Posterior vena cava (tissue), 2 donors: ENCODE results near the gene NLRP6. TPM values are rescaled to one million over a fixed set of nuclear protein-coding genes. Genes with fewer than 3 reads are reported as not detected.
A peak's percentile ranks its signal among the peaks of the same experiment; 100 is the strongest.
"Not testable (repeated sequence)": the region's sequence is repeated elsewhere in the genome, so short reads cannot be mapped to it uniquely, and the experiment has no call there.

Experiments
- DNase-seq: peaks from one replicate; pipeline ENCODE4 v3.0.0-alpha.2; 2020; ENCODE audit warnings: low spot score
- intact Hi-C, 2 donors: fragments of 100-400 bp; cut with DNase I; formaldehyde crosslinking; loops; one replicate each; pipeline versions ENCODE4 v1.14.1 to v1.14.2; 2022 to 2023
- total RNA-seq, 2 donors: library from RNA; stranded (reverse); fragmentation: NEBNext Ultra II Directional; extraction: Animal tissue kit (Norgen Biotek cat#: 25700); gene quantifications; one replicate each; pipeline ENCODE4 v1.2.1, GENCODE V29; 2021
- donor health status: DM: yes; HTN: yes; CAD: no.
- donor health status: DM: yes; HTN: yes; CAD: no.

Gene NLRP6
- total RNA-seq, 2 donors from 2014 or later, result 0.38 to 0.42 TPM

DNA sequence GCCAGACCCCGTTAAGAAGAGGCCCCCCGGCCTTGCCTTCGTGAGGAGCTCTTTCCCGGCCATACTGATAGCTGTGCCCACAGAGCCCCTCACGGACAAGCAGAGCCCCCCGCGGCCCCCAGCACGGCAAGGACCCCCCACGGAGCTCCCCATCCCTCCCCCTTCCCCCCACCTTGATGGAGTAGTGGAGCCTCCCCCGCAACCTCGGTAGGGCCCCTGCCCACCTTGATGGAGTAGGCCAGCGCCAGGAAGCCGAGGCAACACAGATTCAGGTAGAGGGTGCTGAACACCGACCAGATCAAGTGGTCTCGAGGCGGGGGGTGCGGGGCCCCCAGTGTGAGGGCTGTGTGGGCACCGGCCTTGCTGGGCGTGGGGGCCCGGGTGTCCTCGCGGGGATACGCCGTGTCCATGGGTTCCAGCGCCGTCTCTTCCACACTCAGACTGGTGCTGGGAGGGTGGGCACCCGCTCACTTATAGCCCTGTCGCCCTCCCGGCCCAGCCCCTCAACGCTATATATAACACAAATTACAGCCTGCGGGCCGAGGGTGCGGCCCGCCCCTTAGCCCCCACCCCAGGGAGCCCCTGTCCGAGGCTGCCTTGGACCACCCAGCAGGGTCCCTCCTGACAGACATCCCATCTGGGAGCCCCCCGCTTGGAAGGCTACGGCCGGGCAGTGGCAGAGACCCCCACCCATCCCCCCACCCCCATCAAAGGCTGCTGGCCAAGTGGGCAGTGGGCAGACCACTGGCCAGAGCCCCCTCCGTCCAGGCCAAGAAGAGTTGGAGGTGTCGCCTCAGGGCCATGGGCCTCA is 21.1 kb downstream of the NLRP6 start, which contains the start of gene IFITM5:
IFITM5 (minus strand) TSS at position 446 of the 811 bp plus-strand sequence; CDS start at position 410, 36 bp downstream.
- peak; percentile 75 for DNase-seq
- intact Hi-C loops, result loop anchor here in 1 of 2 donors (5.0 kb wide), 1 partner anchor 203 kb away; no protein-coding TSS in a partner anchor

DNA sequence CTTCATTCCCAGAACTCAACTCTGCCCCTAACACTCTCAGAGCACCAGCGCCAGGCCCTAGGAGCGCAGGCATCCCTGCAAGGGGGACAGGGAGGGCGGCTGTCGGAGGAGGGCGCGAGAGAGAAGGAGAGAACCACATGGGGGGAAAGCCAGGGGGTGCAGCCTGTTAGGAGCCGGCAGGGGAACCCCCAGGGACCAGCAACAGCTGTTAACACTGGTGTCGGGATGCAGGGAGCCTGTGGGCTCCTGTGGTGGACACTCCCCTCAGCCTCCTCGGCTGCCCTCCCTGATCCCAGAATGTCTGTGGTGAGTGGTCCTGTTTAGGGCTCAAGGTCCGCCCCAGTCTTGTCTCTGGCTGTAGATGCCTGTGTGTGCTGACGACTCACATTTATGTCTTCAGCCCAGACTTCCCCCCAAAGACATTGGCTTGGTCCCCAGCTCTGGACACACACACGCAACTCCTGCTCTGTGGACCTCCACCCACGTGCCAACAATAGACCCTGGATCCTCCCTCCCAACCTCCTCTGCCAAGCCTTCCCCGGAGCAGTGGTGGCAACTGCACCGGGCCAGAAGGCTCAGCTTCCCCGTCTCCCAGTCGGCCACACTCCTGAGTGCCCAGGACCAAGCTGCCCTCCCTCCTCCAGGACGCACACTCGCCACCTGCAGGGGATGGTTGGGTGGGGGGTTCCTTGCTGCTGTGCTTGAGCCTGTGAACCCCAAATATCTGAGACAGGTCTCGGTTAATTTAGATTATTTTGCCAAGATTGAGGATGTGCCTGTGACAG is 21.9 kb downstream of the NLRP6 start:
- DNase-seq, result peak; percentile 78
- intact Hi-C loops, result loop anchor here in 1 of 2 donors (5.0 kb wide), 1 partner anchor 202 kb away; no protein-coding TSS in a partner anchor

DNA sequence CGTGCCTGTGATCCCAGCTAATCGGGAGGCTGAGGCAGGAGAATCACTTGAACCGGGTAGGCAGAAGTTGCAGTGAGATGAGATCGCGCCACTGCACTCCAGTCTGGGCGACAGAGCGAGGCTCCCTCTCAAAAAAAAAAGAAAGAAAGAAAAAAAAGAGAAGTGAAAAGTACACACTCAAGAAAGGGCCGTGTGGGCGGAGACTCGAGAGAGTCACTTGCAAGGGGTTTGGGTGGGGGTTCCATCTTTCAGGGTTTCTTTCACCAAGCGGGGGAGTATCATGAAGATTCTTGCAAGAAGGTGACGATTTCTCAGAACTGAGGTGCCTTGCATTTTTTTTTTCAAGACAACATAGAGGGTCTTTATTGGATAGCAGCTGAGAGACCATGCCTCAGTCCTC is 25.2 kb downstream of the NLRP6 start:
- DNase-seq, result no peak
- intact Hi-C loops, result no loop called here

DNA sequence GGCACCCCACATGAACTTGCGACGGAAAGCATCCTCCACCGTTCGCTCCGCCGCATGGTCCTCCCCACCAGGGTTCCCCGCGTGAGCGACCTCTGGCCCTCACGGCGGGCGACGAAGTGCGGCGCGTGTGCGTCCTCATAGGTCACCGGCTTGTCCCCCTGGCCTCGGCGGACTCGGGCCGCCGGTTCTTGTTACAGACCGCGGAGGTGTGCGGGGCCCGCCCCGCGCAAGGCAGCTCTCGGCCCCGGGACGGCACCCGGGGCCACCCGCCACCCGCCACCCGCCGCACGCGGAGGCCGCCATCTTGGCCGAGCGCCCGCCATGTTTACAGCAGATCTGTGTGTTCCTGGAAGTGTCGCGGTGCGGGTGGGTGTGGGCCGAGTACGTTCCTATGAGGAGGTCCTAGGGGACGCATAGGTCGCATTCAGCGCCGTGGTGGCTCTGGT is 25.9 kb downstream of the NLRP6 start:
- DNase-seq, result no peak
- intact Hi-C loops, result no loop called here

DNA sequence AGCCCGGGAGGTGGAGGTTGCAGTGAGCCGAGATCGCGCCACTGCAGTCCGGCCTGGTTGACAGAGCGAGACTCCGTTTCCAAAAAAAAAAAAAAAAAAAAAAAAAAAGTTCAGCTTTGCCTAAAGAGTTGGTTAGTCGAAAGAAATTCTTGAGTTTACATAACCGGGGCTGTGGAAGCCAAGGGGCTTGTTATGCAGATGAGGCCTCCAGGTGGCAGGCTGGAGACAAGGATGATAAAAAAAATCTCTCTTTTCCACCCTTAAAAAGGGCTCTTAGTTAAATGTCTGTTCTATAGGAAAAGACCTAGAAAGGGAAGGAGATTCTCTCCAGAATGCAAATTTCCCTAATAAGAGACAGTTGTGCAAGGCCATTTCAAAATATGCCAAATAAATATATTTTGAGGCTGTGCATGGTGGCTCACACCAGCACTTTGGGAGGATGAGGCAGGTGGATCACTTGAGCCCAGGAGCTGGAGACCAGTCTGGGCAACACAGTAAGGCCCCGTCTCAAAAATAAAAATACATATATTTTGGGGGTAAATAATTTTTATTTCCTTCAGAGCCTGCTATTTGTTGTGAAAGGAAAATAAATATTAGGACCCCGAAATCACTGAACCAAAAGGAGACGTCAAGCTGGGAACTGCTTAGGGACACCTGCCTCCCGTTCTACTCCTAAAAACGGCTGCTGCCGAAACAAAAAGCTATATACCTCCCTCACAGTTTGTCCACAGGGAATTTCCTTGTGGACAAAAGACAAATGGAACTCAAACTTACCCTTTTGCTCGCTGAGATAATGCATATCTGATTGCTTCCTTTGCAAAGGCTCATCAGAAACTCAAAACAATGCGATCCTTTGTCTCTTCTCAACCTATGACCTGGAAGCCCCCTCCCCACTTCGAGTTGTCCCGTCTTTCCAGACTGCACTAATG is 27.0 kb downstream of the NLRP6 start:
- intact Hi-C loops, result loop anchor here (5.0 kb wide), 1 partner anchor 52 kb away; no protein-coding TSS in a partner anchor
- DNase-seq, result peak; percentile 86

DNA sequence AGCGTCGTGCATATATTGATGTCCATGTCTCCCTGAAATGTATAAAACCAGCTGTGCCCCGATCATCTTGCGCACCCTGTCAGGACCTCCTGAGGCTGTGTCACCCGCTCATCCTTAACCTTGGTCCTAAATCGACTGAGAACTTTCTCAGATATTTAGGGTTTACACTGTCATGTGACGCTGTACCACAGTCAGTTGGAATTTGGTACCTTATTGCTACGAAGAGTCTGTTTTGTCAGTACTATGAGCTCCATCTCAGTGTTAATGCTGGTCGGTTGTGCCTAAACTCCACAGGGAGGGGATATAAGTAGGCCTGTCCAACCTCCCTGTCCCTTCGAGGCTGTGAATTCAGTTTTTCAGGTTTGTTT is 27.6 kb downstream of the NLRP6 start:
- DNase-seq, result no peak
- intact Hi-C loops, result loop anchor here (5.0 kb wide), 1 partner anchor 51 kb away; no protein-coding TSS in a partner anchor

DNA sequence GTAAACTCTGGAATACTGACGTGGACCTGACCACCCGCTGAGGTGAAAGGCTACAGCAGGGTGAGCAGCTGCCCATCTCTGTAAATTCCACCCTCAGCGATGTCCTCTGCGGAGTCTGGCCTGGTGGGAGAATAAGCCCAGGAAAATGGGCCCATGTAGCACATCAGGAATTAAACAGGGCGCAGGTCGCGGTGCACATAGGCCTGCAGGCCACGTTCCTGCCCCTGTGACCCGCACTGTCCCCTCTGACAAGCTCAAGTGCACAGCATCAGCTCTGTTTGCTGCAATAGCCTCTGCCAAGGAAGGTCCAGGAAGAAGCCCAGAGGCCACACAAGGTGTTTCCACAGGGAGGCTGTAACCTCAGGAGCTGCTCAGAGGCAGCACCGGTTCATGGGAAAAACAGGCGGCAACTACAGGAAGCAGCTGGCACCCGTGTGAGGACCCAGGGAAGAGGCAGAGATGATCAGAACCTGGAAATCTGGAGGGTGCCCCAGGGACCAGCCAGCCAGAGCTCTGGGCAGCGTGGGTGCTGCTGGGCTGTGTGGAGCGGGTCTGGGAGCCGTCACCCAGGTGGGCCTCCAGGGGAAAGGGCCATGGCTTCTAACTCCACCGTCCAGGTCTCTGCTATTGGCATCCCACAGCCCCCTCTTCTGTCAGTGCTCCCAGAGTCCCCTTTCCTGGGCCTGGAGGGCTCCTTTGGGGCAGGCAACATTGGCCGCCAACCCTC is 28.6 kb downstream of the NLRP6 start:
- intact Hi-C loops, result loop anchor here (5.0 kb wide), 1 partner anchor 50 kb away; no protein-coding TSS in a partner anchor
- DNase-seq, result no peak

DNA sequence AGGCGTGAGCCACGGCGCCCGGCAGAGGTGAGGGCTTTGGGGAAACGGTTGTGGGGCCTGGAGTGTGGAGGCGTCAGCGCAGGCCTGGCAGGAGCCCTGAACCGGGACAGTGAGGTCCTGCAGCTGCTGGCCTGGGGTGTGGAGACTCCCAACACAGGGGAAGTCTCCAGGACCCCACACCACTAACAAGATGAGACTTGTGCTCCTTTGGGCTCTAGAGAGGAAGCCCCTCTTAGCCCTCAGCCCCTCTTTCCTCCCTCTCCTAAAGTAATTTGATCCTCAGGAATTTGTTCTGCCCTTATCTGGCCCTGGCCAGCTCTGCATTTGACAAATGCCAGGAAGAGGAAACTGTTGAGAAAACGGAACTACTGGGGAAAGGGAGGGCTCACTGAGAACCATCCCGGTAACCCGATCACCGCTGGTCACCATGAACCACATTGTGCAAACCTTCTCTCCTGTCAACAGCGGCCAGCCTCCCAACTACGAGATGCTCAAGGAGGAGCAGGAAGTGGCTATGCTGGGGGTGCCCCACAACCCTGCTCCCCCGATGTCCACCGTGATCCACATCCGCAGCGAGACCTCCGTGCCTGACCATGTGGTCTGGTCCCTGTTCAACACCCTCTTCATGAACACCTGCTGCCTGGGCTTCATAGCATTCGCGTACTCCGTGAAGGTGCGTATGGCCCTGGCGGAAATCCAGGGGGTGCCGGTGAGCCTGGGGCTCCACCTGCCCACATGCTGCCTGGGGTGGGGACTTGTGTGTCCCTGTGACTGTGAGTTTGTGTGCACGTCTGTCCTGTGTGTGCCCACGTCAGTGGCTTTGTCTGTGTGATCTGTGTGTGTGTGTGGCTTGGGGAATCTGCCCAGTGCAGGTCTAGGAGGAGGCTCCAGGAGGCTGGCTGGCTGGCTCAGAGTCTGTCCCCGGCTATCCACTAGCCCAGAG is 29.8 kb downstream of the NLRP6 start, which contains the start of gene IFITM2:
IFITM2 (plus strand) TSS at position 51 of the 943 bp plus-strand sequence; CDS start at position 428, 377 bp downstream.
- peak; percentile 94 for DNase-seq
- intact Hi-C loops, result loop anchor here (5.0 kb wide), 1 partner anchor 49 kb away; no protein-coding TSS in a partner anchor

DNA sequence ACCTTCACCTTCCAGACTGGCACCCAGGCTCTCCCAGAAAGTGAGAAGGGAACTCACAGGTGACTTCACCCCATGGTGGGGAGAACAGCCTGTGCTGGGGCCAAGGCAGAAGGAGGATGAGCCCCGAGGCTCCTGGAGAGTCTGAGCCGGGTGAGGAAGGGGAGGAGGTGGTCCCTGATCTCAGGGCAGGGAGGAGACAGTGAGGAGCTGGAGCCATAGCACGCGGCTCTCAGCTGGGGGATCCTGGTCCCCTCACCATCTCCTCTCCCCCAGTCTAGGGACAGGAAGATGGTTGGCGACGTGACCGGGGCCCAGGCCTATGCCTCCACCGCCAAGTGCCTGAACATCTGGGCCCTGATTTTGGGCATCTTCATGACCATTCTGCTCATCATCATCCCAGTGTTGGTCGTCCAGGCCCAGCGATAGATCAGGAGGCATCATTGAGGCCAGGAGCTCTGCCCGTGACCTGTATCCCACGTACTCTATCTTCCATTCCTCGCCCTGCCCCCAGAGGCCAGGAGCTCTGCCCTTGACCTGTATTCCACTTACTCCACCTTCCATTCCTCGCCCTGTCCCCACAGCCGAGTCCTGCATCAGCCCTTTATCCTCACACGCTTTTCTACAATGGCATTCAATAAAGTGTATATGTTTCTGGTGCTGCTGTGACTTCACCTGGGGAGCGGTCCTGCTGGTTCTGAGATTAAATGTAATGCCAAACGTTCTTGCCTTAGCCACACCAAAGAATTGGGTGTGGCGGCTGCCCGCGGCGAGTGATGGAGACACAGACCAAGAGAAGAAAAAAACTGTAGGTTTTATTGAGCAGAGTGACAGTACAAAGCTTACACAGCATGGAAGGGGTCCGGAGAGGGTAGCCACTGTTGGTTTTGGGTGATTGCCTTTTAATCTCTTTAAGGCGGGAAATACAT is 30.8 kb downstream of the NLRP6 start:
- peak; percentile 75 for DNase-seq
- intact Hi-C loops, result loop anchor here (5.0 kb wide), 1 partner anchor 48 kb away; no protein-coding TSS in a partner anchor

DNA sequence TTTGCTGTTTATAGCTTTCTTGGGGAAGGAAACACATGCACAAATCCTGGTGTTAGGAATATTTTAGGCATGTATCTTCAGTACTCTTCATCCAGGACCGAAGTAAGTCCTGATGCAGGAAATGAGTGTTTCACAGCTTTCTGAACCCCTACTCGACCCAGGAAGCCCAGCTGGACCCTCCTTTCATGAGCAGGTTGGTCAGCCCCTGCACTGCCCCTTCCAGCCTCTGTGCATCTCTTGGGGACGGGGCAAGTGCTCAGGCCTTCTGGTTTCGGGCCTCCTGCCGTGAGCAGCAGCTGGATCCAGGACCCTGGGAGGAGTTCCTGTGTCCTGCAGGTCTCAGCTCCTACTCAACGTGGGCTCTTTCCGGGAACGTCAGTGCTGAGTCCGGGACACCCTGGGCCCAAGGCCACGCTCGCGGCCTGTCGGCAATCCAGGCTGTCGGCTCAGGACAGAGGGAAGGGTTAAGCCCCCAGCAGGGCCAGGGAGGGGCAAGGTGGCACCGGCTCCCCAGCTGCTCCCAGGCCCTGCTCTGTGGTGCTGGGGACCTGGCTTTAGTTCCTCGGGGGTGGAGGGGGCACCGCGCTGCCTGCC is 31.9 kb downstream of the NLRP6 start:
- DNase-seq, result peak; percentile 79
- intact Hi-C loops, result loop anchor here (5.0 kb wide), 1 partner anchor 47 kb away; no protein-coding TSS in a partner anchor

DNA sequence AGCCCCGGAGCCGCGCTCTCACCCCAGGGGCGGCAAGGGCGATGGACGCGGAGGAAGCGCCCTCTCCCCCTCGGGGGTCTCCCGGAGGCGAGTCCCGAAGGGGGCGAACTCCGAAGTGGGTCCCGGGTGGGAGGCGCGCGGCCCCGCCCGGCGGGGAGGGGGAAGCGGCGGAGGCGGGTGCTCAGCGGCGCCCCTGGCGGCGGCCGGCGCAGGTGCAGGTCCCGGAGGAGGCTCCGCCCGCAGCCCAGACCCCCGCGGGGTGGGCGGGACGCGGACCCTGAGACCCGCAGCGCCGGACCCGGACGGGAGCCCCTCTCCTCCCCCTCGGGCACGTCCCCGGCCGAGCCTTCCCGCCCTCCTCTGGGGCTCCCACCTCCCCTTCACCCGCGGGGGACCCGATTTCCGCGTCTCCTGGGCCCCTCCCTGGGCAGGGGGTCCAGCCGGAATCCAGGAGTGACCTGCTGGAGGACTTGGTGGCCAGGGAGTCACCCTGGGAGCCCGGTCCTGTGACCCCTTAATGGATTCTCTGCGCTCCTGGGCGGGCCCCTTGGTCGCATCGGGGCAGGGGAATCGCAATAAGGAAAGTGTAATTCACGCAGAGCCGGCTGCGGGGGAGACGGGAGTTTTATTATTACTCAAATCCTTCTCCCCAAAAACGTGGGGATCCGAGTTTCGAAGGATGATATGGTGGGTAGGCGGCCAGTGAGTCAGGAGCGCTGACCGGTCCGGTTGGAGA is 33.0 kb downstream of the NLRP6 start:
- intact Hi-C loops, result not testable (repeated sequence)
- DNase-seq, result peak; percentile 82

DNA sequence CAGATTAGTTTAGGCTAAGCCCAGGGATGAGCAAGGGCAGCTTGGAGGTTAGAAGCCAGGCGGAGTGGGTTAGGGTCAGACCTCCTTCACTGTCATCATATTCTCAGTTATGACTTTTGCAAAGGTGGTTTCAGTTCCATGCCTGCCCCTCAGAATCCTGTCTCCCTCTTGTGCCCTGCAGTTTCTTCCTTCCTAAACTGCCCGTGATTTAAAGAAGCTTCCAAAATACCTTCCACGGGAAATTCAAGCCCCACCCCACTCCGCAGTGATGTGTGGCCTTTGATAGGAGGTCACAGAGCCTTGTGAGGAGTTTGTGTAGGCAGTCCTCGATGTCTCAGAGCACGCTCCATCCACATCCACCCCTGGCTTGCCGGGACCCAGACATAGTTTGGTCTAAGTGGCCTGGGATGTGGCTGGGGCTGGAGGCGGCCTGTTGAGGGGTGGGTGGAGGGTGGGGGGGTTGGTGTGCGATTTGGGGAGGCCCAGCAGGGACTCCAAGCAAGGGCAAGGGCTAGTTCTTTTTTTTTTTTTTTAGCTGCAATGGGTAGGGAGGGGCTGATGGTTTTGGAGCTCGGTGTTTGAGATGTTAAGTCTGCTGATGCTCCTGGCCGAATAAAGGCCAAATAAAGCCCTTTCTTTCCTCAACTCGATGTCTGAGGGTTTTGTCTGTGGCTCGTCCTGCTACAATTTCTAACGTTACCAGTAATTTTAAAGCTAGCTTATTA is 34.0 kb downstream of the NLRP6 start:
- no peak for DNase-seq
- intact Hi-C loops, result no loop called here

DNA sequence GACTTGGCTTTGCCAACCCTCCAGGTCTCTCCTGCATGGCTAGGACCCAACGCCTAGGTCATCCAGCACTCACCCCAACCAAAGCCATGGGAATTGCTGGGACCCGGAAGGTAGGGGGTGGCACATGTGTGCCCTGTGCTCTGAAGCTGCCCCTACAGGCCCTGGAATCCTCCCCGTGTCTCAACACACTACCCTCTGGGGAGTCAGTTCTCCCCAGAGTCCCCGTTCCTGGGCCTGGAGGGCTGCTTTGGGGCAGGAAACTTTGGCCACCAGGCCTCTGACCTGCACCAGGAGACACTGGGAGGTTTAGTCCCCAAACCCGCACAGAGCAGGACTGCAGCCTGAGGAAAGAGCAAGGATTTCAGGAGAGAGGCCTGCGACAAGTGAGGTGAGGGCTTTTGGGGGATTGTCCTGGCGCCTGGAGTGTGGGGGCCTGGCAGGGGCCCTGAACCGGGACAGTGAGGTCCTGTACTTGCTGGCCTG is 35.1 kb downstream of the NLRP6 start:
- DNase-seq, result peak; percentile 80
- intact Hi-C loops, result no loop called here
